ENCODE results near the gene RAD51.

GRCh38 chr15:40721701-40722100, 26.7 kb downstream of the RAD51 start:
- no peak for TF ChIP-seq EP300 (conservative IDR thresholded peaks at IDR 0.05; ENCODE audit: poor library complexity, severe bottlenecking)
- TF ChIP-seq TAF1 (IDR thresholded peaks at IDR 0.05; ENCODE audit: low read depth): no peak
- TF ChIP-seq, protein P1, sequence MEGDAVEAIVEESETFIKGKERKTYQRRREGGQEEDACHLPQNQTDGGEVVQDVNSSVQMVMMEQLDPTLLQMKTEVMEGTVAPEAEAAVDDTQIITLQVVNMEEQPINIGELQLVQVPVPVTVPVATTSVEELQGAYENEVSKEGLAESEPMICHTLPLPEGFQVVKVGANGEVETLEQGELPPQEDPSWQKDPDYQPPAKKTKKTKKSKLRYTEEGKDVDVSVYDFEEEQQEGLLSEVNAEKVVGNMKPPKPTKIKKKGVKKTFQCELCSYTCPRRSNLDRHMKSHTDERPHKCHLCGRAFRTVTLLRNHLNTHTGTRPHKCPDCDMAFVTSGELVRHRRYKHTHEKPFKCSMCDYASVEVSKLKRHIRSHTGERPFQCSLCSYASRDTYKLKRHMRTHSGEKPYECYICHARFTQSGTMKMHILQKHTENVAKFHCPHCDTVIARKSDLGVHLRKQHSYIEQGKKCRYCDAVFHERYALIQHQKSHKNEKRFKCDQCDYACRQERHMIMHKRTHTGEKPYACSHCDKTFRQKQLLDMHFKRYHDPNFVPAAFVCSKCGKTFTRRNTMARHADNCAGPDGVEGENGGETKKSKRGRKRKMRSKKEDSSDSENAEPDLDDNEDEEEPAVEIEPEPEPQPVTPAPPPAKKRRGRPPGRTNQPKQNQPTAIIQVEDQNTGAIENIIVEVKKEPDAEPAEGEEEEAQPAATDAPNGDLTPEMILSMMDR (IDR thresholded peaks at IDR 0.05; ENCODE audit: poor library complexity, severe bottlenecking): no peak
- no peak for TF ChIP-seq SMC3 (conservative IDR thresholded peaks at IDR 0.05; ENCODE audit: poor library complexity)
- TF ChIP-seq MXI1 (conservative IDR thresholded peaks at IDR 0.05; ENCODE audit: poor library complexity, severe bottlenecking): no peak
- TF ChIP-seq, protein P2, sequence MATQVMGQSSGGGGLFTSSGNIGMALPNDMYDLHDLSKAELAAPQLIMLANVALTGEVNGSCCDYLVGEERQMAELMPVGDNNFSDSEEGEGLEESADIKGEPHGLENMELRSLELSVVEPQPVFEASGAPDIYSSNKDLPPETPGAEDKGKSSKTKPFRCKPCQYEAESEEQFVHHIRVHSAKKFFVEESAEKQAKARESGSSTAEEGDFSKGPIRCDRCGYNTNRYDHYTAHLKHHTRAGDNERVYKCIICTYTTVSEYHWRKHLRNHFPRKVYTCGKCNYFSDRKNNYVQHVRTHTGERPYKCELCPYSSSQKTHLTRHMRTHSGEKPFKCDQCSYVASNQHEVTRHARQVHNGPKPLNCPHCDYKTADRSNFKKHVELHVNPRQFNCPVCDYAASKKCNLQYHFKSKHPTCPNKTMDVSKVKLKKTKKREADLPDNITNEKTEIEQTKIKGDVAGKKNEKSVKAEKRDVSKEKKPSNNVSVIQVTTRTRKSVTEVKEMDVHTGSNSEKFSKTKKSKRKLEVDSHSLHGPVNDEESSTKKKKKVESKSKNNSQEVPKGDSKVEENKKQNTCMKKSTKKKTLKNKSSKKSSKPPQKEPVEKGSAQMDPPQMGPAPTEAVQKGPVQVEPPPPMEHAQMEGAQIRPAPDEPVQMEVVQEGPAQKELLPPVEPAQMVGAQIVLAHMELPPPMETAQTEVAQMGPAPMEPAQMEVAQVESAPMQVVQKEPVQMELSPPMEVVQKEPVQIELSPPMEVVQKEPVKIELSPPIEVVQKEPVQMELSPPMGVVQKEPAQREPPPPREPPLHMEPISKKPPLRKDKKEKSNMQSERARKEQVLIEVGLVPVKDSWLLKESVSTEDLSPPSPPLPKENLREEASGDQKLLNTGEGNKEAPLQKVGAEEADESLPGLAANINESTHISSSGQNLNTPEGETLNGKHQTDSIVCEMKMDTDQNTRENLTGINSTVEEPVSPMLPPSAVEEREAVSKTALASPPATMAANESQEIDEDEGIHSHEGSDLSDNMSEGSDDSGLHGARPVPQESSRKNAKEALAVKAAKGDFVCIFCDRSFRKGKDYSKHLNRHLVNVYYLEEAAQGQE (IDR thresholded peaks at IDR 0.05; ENCODE audit: borderline replicate concordance): no peak

Data from neural cell (in vitro differentiated cells).